Hepatocyte (in vitro differentiated cells): ENCODE results near the gene LINGO1. TPM values are rescaled to one million over a fixed set of nuclear protein-coding genes. Genes with fewer than 3 reads are reported as not detected.

Experiments used
- DNase-seq: peaks from one replicate; pipeline ENCODE4 v3.0.0-alpha.2; 2016; ENCODE audit warnings: low spot score
- H2AFZ ChIP-seq: fragments of 200-600 bp; sonication (generic); 2 replicates; pipeline ENCODE4 v1.6.0; 2016; ENCODE audit warnings: antibody characterized with exemption, mild to moderate bottlenecking
- H3K27ac ChIP-seq: fragments of 200-600 bp; sonication (generic); 2 replicates; pipeline ENCODE4 v1.5.1; 2016; ENCODE audit warnings: mild to moderate bottlenecking
- H3K27me3 ChIP-seq: fragments of 200-600 bp; sonication (generic); 2 replicates; pipeline ENCODE4 v1.6.1; 2016
- H3K36me3 ChIP-seq: fragments of 200-600 bp; sonication (generic); replicated peaks from 2 replicates; pipeline ENCODE4 v1.5.1; 2016; ENCODE audit warnings: low read depth; ENCODE audit not compliant: insufficient read depth
- H3K4me1 ChIP-seq: fragments of 200-600 bp; sonication (generic); 2 replicates; pipeline ENCODE4 v1.5.1; 2016; ENCODE audit warnings: mild to moderate bottlenecking, moderate library complexity; ENCODE audit not compliant: insufficient read depth
- H3K4me2 ChIP-seq: fragments of 200-600 bp; sonication (generic); 2 replicates; pipeline ENCODE4 v1.6.0; 2016
- H3K4me3 ChIP-seq: fragments of 200-600 bp; sonication (generic); 2 replicates; pipeline ENCODE4 v1.5.1; 2016; ENCODE audit warnings: mild to moderate bottlenecking
- H3K79me2 ChIP-seq: fragments of 200-600 bp; sonication (generic); 2 replicates; pipeline ENCODE4 v1.6.0; 2017; ENCODE audit warnings: mild to moderate bottlenecking
- H3K9me2 ChIP-seq: fragments of 200-600 bp; sonication (generic); replicated peaks from 2 replicates; pipeline ENCODE4 v1.6.0; 2017; ENCODE audit warnings: mild to moderate bottlenecking; ENCODE audit not compliant: insufficient read depth
- H3K9me3 ChIP-seq: fragments of 200-600 bp; sonication (generic); 2 replicates; pipeline ENCODE4 v1.5.1; 2016; ENCODE audit warnings: low read depth, mild to moderate bottlenecking
- H4K20me1 ChIP-seq: fragments of 200-600 bp; sonication (generic); 2 replicates; pipeline ENCODE4 v1.6.0; 2016; ENCODE audit warnings: mild to moderate bottlenecking; ENCODE audit not compliant: insufficient read depth, poor library complexity, severe bottlenecking
- EZH2 ChIP-seq: fragments of 200-600 bp; sonication (generic); IDR thresholded peaks from 2 replicates; pipeline ENCODE4 v1.6.1; 2016; ENCODE audit warnings: antibody characterized with exemption, mild to moderate bottlenecking, borderline replicate concordance
- EZH2phosphoT487 ChIP-seq: fragments of 200-600 bp; sonication (generic); IDR thresholded peaks from one replicate; pipeline ENCODE4 v1.6.1; 2018; ENCODE audit warnings: antibody characterized with exemption, mild to moderate bottlenecking, low read depth, moderate library complexity; ENCODE audit not compliant: unreplicated experiment, severe bottlenecking
- WGBS: methylation state at CpG from one replicate; pipeline ENCODE4 v1.1.6; 2016; ENCODE audit warnings: low lambda C conversion rate; ENCODE audit errors: missing lambda C conversion rate; 5-methylcytosine and 5-hydroxymethylcytosine counted together
- polyA plus RNA-seq: library from polyadenylated mRNA; unstranded; fragments of >200 nt; fragmentation: Nextera tagmentation; extraction: Ambion mirVana; gene quantifications from 2 replicates; pipeline ENCODE4 v1.2.1, GENCODE V29; 2016
- total RNA-seq: library from RNA; depleted of rRNA; stranded (reverse); fragments of >200 nt; gene quantifications from 2 replicates; pipeline ENCODE4 v1.2.3, GENCODE V29; 2014
- TF ChIP-seq, protein P1 (sequence below): fragments of 200-600 bp; sonication (generic); IDR thresholded peaks from 2 replicates; pipeline ENCODE4 v1.5.1; 2016; ENCODE audit warnings: antibody characterized with exemption, mild to moderate bottlenecking; ENCODE audit not compliant: poor library complexity

LINGO1 gene
- total and polyA plus RNA-seq, 2 experiments from 2014 or later = 4.3 to 5.1 TPM

DNA sequence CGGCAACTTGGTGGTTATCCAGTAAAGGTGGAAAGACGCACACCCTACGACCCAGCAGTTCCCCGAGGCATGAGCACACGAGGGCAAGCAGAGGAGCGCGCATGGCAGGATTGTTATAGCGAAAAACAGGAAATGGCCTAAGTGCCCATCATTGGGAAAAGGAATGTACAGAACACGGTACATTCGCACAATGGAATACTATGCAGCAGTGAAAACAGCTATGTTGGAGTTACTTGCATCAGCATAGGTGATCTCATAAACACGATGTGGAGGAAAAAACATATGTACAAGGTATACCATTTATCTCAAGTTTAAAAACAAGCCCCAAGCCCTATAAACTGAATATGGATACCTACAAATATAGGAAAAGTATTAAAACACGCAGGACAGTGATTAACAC lies 6.7 kb upstream of the LINGO1 start:
- 95% methylated on average over 12 of the region's 12 CpGs for WGBS
- peaks cover 4% of the 10 kb centered on the region for H3K4me1 ChIP-seq
- no peak overlapping the region for H3K4me3 ChIP-seq
- no peak overlapping the region for H3K4me2 ChIP-seq
- no peaks in the 10 kb centered on the region for H3K9me3 ChIP-seq
- H4K20me1 ChIP-seq = no peaks in the 10 kb centered on the region
- H3K9me2 ChIP-seq = no peaks in the 10 kb centered on the region
- peaks cover 22% of the 10 kb centered on the region for H3K27me3 ChIP-seq
- no peaks in the 10 kb centered on the region for H3K36me3 ChIP-seq
- H3K27ac ChIP-seq = no peak overlapping the region
- DNase-seq = no peak
- no peak for TF ChIP-seq EZH2phosphoT487
- TF ChIP-seq, protein P1, sequence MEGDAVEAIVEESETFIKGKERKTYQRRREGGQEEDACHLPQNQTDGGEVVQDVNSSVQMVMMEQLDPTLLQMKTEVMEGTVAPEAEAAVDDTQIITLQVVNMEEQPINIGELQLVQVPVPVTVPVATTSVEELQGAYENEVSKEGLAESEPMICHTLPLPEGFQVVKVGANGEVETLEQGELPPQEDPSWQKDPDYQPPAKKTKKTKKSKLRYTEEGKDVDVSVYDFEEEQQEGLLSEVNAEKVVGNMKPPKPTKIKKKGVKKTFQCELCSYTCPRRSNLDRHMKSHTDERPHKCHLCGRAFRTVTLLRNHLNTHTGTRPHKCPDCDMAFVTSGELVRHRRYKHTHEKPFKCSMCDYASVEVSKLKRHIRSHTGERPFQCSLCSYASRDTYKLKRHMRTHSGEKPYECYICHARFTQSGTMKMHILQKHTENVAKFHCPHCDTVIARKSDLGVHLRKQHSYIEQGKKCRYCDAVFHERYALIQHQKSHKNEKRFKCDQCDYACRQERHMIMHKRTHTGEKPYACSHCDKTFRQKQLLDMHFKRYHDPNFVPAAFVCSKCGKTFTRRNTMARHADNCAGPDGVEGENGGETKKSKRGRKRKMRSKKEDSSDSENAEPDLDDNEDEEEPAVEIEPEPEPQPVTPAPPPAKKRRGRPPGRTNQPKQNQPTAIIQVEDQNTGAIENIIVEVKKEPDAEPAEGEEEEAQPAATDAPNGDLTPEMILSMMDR = no peak
- TF ChIP-seq EZH2 = no peak
- H2AFZ ChIP-seq = no peak overlapping the region
- no peaks in the 10 kb centered on the region for H3K79me2 ChIP-seq

DNA sequence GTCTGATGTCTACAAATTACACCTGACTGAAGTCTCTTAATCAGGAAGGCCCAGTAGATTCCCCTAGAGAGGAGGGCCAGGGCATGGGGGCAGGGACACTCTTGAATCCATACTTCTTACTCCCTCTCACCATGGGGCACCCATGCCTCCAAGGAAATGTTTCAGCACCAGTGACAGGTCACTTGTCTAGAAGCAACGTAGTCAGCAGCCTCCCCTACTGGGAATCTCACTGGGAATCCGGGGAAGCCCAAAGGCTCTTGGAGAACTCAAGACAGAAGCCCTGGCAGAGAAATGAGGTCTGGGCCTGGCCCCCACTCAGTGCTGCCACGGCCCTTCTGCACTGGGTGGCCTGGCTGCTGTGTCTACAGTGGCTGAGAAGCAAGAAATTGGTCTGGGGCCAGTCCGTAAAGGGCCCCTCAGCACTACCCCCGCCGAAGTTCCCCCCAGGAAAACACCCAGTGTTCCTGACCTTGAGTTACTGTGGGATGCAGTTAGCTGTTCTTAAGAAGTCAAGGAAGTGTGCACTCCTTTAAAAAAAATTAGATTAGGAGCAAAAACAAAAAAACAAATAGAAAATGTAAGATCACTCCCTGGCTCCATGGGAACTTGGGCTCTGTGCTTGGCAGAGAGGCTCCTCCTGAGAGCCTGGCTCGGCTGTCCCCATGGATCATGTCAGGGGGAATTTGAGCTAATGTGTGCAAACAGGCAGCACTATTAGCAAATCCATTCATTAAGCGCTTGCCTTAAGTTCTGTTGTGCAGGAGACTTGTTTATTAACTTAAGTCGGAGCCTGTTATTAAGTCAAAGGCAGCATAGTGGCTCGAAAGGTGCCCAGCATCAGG lies 5.4 kb upstream of the LINGO1 start:
- Histone ChIP-seq H3K79me2 (no peaks in the 10 kb centered on the region), H2AFZ (no peak overlapping the region), H3K9me3 (no peaks in the 10 kb centered on the region), H3K4me3 (no peak overlapping the region), H4K20me1 (no peaks in the 10 kb centered on the region), H3K27ac (no peak overlapping the region), H3K9me2 (no peaks in the 10 kb centered on the region), H3K4me1 (peaks cover 7% of the 10 kb centered on the region), H3K36me3 (no peaks in the 10 kb centered on the region), H3K27me3 (peaks cover 26% of the 10 kb centered on the region), H3K4me2 (no peak overlapping the region)
- TF ChIP-seq EZH2phosphoT487 = no peak
- TF ChIP-seq EZH2 = no peak
- TF ChIP-seq, protein P1 = no peak
- WGBS = 65% methylated on average over 10 of the region's 10 CpGs
- DNase-seq = no peak

DNA sequence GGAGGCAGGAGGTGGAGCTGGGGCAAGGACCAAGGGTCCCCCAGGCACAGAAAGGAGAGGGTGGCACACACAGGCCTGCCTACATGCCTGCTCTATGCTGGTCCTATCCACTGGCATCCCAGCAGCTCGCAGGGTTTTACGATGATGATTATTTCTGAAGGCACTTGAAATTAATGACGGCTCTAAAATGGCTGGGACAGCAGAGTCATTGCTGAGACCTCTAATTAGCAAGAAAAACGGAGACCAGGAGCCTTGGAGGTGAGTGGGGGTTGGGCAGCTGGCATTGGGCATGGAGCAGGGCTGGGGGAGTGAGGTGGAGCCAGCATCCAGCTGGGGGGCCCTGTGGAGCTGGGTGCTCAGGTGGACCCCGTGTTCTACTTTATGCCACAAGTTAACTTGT lies 3.5 kb upstream of the LINGO1 start:
- Histone ChIP-seq H4K20me1 (no peaks in the 10 kb centered on the region), H2AFZ (no peak overlapping the region), H3K9me3 (no peaks in the 10 kb centered on the region), H3K79me2 (no peaks in the 10 kb centered on the region), H3K4me3 (no peak overlapping the region), H3K27ac (no peak overlapping the region), H3K9me2 (no peaks in the 10 kb centered on the region), H3K27me3 (peaks cover 34% of the 10 kb centered on the region), H3K4me1 (peaks cover 14% of the 10 kb centered on the region), H3K36me3 (no peaks in the 10 kb centered on the region), H3K4me2 (no peak overlapping the region)
- TF ChIP-seq, protein P1 = no peak
- TF ChIP-seq EZH2phosphoT487 (no peak), EZH2 (no peak)
- WGBS = 79% methylated on average over 5 of the region's 5 CpGs
- DNase-seq = no peak
